Left ventricle myocardium inferior (tissue), 1 donor: ENCODE measurements around the gene SOCS3. TPM values are rescaled to one million over a fixed set of nuclear protein-coding genes. Genes with fewer than 3 reads are reported as not detected.
A peak's percentile ranks its signal among the peaks of the same experiment; 100 is the strongest.

Source experiments
- DNase-seq: peaks from one replicate; pipeline ENCODE4 v3.0.0-alpha.2; 2020
- H3K27ac ChIP-seq: fragments of 200-600 bp; replicated peaks from 2 replicates; pipeline ENCODE4 v1.8.0; 2021
- H3K27me3 ChIP-seq: fragments of 200-600 bp; 2 replicates; pipeline ENCODE4 v1.8.0; 2021; ENCODE audit warnings: low read depth
- H3K36me3 ChIP-seq: fragments of 200-600 bp; 2 replicates; pipeline ENCODE4 v1.8.0; 2021
- H3K4me1 ChIP-seq: fragments of 200-600 bp; 2 replicates; pipeline ENCODE4 v1.8.0; 2021
- H3K4me3 ChIP-seq: fragments of 200-600 bp; 2 replicates; pipeline ENCODE4 v1.8.0; 2021; ENCODE audit warnings: mild to moderate bottlenecking, moderate library complexity
- H3K9me3 ChIP-seq: fragments of 200-600 bp; replicated peaks from 2 replicates; pipeline ENCODE4 v1.8.0; 2021
- CTCF ChIP-seq: fragments of 200-600 bp; IDR thresholded peaks from 2 replicates; pipeline ENCODE4 v1.8.0; 2021; ENCODE audit warnings: antibody characterized with exemption, mild to moderate bottlenecking, borderline replicate concordance
- intact Hi-C: fragments of 100-400 bp; cut with micrococcal nuclease; formaldehyde crosslinking; loops from one replicate; pipeline ENCODE4 v1.11.0; 2022
- total RNA-seq: library from RNA; stranded (reverse); fragmentation: NEBNext Ultra II Directional; extraction: Animal tissue kit (Norgen Biotek cat#: 25700); gene quantifications from one replicate; pipeline ENCODE4 v1.2.1, GENCODE V29; 2021
- donor health status: DM: no; HTN: yes; CAD: no; lungs with severe emphysema.

Gene SOCS3
- total RNA-seq, 1 donor from 2014 or later, result 9.5 TPM

- Histone ChIP-seq H3K9me3 (no peaks in the 10 kb centered on the region), H3K4me3 (no peak overlapping the region), H3K27me3 (no peaks in the 10 kb centered on the region), H3K27ac (no peak overlapping the region), H3K4me1 (peaks cover 18% of the 10 kb centered on the region), H3K36me3 (no peaks in the 10 kb centered on the region)
- DNase-seq, result no peak
- intact Hi-C loops, result no loop called here
- no peak for TF ChIP-seq CTCF
Measured at GRCh38 chr17:78329263-78330059, 30.4 kb downstream of the SOCS3 start.

DNA sequence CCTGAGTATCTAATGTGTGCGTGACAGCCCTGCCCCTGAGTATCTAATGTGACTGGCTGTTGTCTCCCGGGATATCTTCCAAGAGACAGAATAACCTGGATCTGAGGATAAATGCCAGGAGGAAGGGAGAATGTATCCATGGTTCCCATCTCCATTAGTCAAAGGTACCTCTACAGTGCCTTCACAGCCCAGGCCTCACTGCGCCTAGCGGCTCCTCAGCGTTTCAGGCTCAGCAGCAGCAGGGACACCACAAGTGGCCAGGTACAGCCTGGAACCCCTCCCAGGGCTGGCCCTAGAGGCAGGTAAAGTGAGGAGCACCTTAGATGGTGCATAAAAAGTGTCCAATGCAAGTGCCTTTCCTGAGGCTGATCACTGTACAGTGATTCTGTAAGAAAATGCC is 32.0 kb downstream of the SOCS3 start:
- H3K4me1 ChIP-seq, result peaks cover 34% of the 10 kb centered on the region

GRCh38 chr17:78325076-78325687 is 34.7 kb downstream of the SOCS3 start:
- DNase-seq, result peak; percentile 70
- H3K4me1 ChIP-seq, result peaks cover 42% of the 10 kb centered on the region
- no peaks in the 10 kb centered on the region for H3K27me3 ChIP-seq
- H3K4me3 ChIP-seq, result peak overlapping the region; percentile 32
- no peaks in the 10 kb centered on the region for H3K36me3 ChIP-seq
- intact Hi-C loops, result no loop called here
- H3K9me3 ChIP-seq, result no peaks in the 10 kb centered on the region
- no peak for TF ChIP-seq CTCF
- peak overlapping the region; percentile 92 for H3K27ac ChIP-seq

More for the DNA sequence above, 32.0 kb downstream of the SOCS3 start:
- Histone ChIP-seq H3K27ac (no peak overlapping the region), H3K9me3 (no peaks in the 10 kb centered on the region), H3K27me3 (no peaks in the 10 kb centered on the region), H3K4me3 (no peak overlapping the region), H3K36me3 (no peaks in the 10 kb centered on the region)
- DNase-seq, result no peak
- intact Hi-C loops, result no loop called here
- TF ChIP-seq CTCF, result no peak

GRCh38 chr17:78324391-78325075 is 35.3 kb downstream of the SOCS3 start:
- intact Hi-C loops, result no loop called here
- H3K9me3 ChIP-seq, result no peaks in the 10 kb centered on the region
- TF ChIP-seq CTCF, result no peak
- peak overlapping the region; percentile 32 for H3K4me3 ChIP-seq
- peak; percentile 91 for DNase-seq
- H3K27me3 ChIP-seq, result no peaks in the 10 kb centered on the region
- H3K27ac ChIP-seq, result peak overlapping the region; percentile 92
- H3K4me1 ChIP-seq, result peaks cover 42% of the 10 kb centered on the region
- H3K36me3 ChIP-seq, result no peaks in the 10 kb centered on the region

- DNase-seq, result no peak
- H3K9me3 ChIP-seq, result no peaks in the 10 kb centered on the region
Measured at GRCh38 chr17:78323826-78324390, 36.0 kb downstream of the SOCS3 start.

More at GRCh38 chr17:78323826-78324390, 36.0 kb downstream of the SOCS3 start:
- no peak for TF ChIP-seq CTCF
- Histone ChIP-seq H3K36me3 (no peaks in the 10 kb centered on the region), H3K27ac (peak overlapping the region; percentile 92), H3K27me3 (no peaks in the 10 kb centered on the region), H3K4me3 (peak overlapping the region; percentile 32), H3K4me1 (peaks cover 42% of the 10 kb centered on the region)
- intact Hi-C loops, result no loop called here
